ENCODE results near the gene CAMK2B. TPM values are rescaled to one million over a fixed set of nuclear protein-coding genes. Genes with fewer than 3 reads are reported as not detected.

The CAMK2B gene
- total and polyA plus RNA-seq, 2 of the 13 experiments (the other 11 are each of a cell fraction or from before 2014, with no cell fraction given): 0.27 to 0.48 TPM

- TF ChIP-seq, protein P1, sequence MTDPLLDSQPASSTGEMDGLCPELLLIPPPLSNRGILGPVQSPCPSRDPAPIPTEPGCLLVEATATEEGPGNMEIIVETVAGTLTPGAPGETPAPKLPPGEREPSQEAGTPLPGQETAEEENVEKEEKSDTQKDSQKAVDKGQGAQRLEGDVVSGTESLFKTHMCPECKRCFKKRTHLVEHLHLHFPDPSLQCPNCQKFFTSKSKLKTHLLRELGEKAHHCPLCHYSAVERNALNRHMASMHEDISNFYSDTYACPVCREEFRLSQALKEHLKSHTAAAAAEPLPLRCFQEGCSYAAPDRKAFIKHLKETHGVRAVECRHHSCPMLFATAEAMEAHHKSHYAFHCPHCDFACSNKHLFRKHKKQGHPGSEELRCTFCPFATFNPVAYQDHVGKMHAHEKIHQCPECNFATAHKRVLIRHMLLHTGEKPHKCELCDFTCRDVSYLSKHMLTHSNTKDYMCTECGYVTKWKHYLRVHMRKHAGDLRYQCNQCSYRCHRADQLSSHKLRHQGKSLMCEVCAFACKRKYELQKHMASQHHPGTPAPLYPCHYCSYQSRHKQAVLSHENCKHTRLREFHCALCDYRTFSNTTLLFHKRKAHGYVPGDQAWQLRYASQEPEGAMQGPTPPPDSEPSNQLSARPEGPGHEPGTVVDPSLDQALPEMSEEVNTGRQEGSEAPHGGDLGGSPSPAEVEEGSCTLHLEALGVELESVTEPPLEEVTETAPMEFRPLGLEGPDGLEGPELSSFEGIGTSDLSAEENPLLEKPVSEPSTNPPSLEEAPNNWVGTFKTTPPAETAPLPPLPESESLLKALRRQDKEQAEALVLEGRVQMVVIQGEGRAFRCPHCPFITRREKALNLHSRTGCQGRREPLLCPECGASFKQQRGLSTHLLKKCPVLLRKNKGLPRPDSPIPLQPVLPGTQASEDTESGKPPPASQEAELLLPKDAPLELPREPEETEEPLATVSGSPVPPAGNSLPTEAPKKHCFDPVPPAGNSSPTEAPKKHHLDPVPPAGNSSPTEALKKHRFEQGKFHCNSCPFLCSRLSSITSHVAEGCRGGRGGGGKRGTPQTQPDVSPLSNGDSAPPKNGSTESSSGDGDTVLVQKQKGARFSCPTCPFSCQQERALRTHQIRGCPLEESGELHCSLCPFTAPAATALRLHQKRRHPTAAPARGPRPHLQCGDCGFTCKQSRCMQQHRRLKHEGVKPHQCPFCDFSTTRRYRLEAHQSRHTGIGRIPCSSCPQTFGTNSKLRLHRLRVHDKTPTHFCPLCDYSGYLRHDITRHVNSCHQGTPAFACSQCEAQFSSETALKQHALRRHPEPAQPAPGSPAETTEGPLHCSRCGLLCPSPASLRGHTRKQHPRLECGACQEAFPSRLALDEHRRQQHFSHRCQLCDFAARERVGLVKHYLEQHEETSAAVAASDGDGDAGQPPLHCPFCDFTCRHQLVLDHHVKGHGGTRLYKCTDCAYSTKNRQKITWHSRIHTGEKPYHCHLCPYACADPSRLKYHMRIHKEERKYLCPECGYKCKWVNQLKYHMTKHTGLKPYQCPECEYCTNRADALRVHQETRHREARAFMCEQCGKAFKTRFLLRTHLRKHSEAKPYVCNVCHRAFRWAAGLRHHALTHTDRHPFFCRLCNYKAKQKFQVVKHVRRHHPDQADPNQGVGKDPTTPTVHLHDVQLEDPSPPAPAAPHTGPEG (CRISPR knock-in tag; IDR thresholded peaks at IDR 0.05): peak; percentile 92
- TF ChIP-seq ZNF790 (CRISPR knock-in tag; IDR thresholded peaks at IDR 0.05; ENCODE audit: borderline replicate concordance) (no peak), GATA4 (IDR thresholded peaks at IDR 0.05; ENCODE audit: borderline replicate concordance, low read depth) (no peak), NFYB (CRISPR knock-in tag; IDR thresholded peaks at IDR 0.05) (no peak), ZNF446 (CRISPR knock-in tag; IDR thresholded peaks at IDR 0.05) (no peak), THAP11 (CRISPR knock-in tag; IDR thresholded peaks at IDR 0.05) (peak; percentile 45; the same call in 1 of the 2 replicates), RARG (CRISPR knock-in tag; IDR thresholded peaks at IDR 0.05; ENCODE audit: low read depth) (no peak), PHB2 (IDR thresholded peaks at IDR 0.05; ENCODE audit: partially characterized antibody) (no peak), CBX5 (CRISPR knock-in tag; IDR thresholded peaks at IDR 0.05; ENCODE audit: borderline replicate concordance) (peak; percentile 69; the same call in 1 of the 2 replicates), ARHGAP35 (CRISPR knock-in tag; IDR thresholded peaks at IDR 0.05; ENCODE audit: borderline replicate concordance) (peak; percentile 34; the same call in 1 of the 2 replicates), MZF1 (CRISPR knock-in tag; IDR thresholded peaks at IDR 0.05; ENCODE audit: borderline replicate concordance) (no peak), ZNF44 (CRISPR knock-in tag; IDR thresholded peaks at IDR 0.05) (0 out of 2 replicates have a peak, but pooled peaks have one; percentile 55)
- TF ChIP-seq, protein P2, sequence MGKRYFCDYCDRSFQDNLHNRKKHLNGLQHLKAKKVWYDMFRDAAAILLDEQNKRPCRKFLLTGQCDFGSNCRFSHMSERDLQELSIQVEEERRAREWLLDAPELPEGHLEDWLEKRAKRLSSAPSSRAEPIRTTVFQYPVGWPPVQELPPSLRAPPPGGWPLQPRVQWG (CRISPR knock-in tag; IDR thresholded peaks at IDR 0.05; ENCODE audit: borderline replicate concordance, low read depth): no peak
- TF ChIP-seq, protein P3, sequence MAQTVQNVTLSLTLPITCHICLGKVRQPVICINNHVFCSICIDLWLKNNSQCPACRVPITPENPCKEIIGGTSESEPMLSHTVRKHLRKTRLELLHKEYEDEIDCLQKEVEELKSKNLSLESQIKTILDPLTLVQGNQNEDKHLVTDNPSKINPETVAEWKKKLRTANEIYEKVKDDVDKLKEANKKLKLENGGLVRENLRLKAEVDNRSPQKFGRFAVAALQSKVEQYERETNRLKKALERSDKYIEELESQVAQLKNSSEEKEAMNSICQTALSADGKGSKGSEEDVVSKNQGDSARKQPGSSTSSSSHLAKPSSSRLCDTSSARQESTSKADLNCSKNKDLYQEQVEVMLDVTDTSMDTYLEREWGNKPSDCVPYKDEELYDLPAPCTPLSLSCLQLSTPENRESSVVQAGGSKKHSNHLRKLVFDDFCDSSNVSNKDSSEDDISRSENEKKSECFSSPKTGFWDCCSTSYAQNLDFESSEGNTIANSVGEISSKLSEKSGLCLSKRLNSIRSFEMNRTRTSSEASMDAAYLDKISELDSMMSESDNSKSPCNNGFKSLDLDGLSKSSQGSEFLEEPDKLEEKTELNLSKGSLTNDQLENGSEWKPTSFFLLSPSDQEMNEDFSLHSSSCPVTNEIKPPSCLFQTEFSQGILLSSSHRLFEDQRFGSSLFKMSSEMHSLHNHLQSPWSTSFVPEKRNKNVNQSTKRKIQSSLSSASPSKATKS (CRISPR knock-in tag; IDR thresholded peaks at IDR 0.05): no peak
- TF ChIP-seq, protein P4, sequence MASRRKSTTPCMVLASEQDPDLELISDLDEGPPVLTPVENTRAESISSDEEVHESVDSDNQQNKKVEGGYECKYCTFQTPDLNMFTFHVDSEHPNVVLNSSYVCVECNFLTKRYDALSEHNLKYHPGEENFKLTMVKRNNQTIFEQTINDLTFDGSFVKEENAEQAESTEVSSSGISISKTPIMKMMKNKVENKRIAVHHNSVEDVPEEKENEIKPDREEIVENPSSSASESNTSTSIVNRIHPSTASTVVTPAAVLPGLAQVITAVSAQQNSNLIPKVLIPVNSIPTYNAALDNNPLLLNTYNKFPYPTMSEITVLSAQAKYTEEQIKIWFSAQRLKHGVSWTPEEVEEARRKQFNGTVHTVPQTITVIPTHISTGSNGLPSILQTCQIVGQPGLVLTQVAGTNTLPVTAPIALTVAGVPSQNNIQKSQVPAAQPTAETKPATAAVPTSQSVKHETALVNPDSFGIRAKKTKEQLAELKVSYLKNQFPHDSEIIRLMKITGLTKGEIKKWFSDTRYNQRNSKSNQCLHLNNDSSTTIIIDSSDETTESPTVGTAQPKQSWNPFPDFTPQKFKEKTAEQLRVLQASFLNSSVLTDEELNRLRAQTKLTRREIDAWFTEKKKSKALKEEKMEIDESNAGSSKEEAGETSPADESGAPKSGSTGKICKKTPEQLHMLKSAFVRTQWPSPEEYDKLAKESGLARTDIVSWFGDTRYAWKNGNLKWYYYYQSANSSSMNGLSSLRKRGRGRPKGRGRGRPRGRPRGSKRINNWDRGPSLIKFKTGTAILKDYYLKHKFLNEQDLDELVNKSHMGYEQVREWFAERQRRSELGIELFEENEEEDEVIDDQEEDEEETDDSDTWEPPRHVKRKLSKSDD (CRISPR knock-in tag; IDR thresholded peaks at IDR 0.05; ENCODE audit: low read depth): no peak
- TF ChIP-seq, protein P5, sequence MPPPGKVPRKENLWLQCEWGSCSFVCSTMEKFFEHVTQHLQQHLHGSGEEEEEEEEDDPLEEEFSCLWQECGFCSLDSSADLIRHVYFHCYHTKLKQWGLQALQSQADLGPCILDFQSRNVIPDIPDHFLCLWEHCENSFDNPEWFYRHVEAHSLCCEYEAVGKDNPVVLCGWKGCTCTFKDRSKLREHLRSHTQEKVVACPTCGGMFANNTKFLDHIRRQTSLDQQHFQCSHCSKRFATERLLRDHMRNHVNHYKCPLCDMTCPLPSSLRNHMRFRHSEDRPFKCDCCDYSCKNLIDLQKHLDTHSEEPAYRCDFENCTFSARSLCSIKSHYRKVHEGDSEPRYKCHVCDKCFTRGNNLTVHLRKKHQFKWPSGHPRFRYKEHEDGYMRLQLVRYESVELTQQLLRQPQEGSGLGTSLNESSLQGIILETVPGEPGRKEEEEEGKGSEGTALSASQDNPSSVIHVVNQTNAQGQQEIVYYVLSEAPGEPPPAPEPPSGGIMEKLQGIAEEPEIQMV (CRISPR knock-in tag; IDR thresholded peaks at IDR 0.05; ENCODE audit: low read depth): no peak
Observed at GRCh38 chr7:44221231-44221791, 104.1 kb downstream of the CAMK2B start (continued).
